ENCODE measurements around the gene FANCE. TPM values are rescaled to one million over a fixed set of nuclear protein-coding genes. Genes with fewer than 3 reads are reported as not detected.
A peak's percentile ranks its signal among the peaks of the same experiment; 100 is the strongest.

Gene FANCE
- polyA plus RNA-seq, 2 of the 4 experiments (the other 2 are of a cell fraction), result 3.1 to 3.5 TPM

GRCh38 chr6:35468980-35469750, 17.0 kb downstream of the FANCE start:
- H3K4me1 ChIP-seq, result peaks cover 33% of the 10 kb centered on the region
- WGBS (ENCODE audit: missing lambda C conversion rate), result 0% methylated on average over 11 of the region's 37 CpGs
- ATAC-seq (peak; percentile 1 to 11; a peak in 3 of 6 replicates), DNase-seq (ENCODE audit: low read depth in 1 of 2, low spot score in 1 of 2) (no peak), FAIRE-seq (no peak)
- ChIA-PET CTCF (interaction anchor here (0.6 to 5.3 kb wide), 9 partner anchors 13 to 258 kb away, joined by 3 to 48 read pairs (median 4); partner anchors contain the start of genes FANCE and PPARD), POLR2A (no interaction called here)
- H3K27ac ChIP-seq, result peak overlapping the region; percentile 97 to 98
- peak overlapping the region; percentile 99 for H3K4me3 ChIP-seq
- peak overlapping the region; percentile 98 for H3K4me2 ChIP-seq
- no peaks in the 10 kb centered on the region for H3K9me3 ChIP-seq
- TF ChIP-seq JUNB (IDR thresholded peaks at IDR 0.05) (no peak), KDM1A (IDR thresholded peaks at IDR 0.05; ENCODE audit: low read depth) (no peak), RFX5 (IDR thresholded peaks at IDR 0.05) (no peak), MYC (IDR thresholded peaks at IDR 0.05; ENCODE audit: borderline replicate concordance, low read length) (no peak), ZSCAN20 (CRISPR knock-in tag; IDR thresholded peaks at IDR 0.05) (no peak), REST (IDR thresholded peaks at IDR 0.05) (no peak), ZFP36 (IDR thresholded peaks at IDR 0.05; ENCODE audit: borderline replicate concordance, partially characterized antibody) (no peak), EHMT2 (IDR thresholded peaks at IDR 0.05; ENCODE audit: low read depth) (no peak), RCOR1 (IDR thresholded peaks at IDR 0.05; ENCODE audit: low read depth, low read length) (no peak), ELK1 (IDR thresholded peaks at IDR 0.05; ENCODE audit: low read depth, low read length) (no peak), MAZ (IDR thresholded peaks at IDR 0.05; ENCODE audit: borderline replicate concordance, low read depth, low read length) (no peak), POLR2AphosphoS2 (conservative IDR thresholded peaks at IDR 0.05; ENCODE audit: low read length) (no peak), CEBPB (IDR thresholded peaks at IDR 0.05) (no peak)

- H3K4me2 ChIP-seq, result peak overlapping the region; percentile 98
- POLR2A ChIA-PET, result no interaction called here
- ATAC-seq (no peak), DNase-seq (ENCODE audit: low read depth in 1 of 2, low spot score in 1 of 2) (no peak), FAIRE-seq (no peak)
- H3K9me3 ChIP-seq, result no peaks in the 10 kb centered on the region
- TF ChIP-seq HMGXB4 (CRISPR knock-in tag; IDR thresholded peaks at IDR 0.05; ENCODE audit: borderline replicate concordance) (no peak), NR3C1 (IDR thresholded peaks at IDR 0.05) (no peak), ZC3H11A (IDR thresholded peaks at IDR 0.05) (no peak), MAZ (IDR thresholded peaks at IDR 0.05; ENCODE audit: borderline replicate concordance, low read depth, low read length) (no peak), CHD4 (IDR thresholded peaks at IDR 0.05; ENCODE audit: borderline replicate concordance) (no peak)
- 16% methylated on average over 15 of the region's 18 CpGs for WGBS (ENCODE audit: missing lambda C conversion rate)
- CTCF ChIA-PET, result interaction anchor here (1.2 to 5.3 kb wide), 3 partner anchors 14 to 126 kb away, joined by 3 to 48 read pairs (median 20); partner anchors contain the start of gene FANCE
- H3K4me1 ChIP-seq, result peaks cover 33% of the 10 kb centered on the region
- peak overlapping the region; percentile 97 to 98 for H3K27ac ChIP-seq
- peak overlapping the region; percentile 99 for H3K4me3 ChIP-seq
Observed at GRCh38 chr6:35469751-35470662, 17.9 kb downstream of the FANCE start.

Data from A549 (cell line).